ENCODE data around the gene CLK2.

CLK2 gene

DNA sequence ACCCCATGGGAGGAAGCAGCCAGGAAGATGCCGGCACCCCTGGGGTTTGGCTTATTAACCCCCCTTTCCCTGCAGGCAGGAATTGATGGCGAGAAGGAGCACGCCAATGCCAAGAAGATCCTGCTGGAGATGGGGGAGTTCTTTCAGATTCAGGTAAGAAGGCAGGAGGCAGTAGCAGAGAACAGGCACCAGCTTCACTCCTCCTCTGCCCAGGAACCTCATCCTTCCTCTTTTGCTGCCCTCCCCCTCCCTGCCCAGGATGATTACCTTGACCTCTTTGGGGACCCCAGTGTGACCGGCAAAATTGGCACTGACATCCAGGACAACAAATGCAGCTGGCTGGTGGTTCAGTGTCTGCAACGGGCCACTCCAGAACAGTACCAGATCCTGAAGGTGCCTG, 46.2 kb upstream of the CLK2 start:
- TF ChIP-seq, protein P1, sequence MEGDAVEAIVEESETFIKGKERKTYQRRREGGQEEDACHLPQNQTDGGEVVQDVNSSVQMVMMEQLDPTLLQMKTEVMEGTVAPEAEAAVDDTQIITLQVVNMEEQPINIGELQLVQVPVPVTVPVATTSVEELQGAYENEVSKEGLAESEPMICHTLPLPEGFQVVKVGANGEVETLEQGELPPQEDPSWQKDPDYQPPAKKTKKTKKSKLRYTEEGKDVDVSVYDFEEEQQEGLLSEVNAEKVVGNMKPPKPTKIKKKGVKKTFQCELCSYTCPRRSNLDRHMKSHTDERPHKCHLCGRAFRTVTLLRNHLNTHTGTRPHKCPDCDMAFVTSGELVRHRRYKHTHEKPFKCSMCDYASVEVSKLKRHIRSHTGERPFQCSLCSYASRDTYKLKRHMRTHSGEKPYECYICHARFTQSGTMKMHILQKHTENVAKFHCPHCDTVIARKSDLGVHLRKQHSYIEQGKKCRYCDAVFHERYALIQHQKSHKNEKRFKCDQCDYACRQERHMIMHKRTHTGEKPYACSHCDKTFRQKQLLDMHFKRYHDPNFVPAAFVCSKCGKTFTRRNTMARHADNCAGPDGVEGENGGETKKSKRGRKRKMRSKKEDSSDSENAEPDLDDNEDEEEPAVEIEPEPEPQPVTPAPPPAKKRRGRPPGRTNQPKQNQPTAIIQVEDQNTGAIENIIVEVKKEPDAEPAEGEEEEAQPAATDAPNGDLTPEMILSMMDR (IDR thresholded peaks at IDR 0.05; ENCODE audit: low read depth, low read length): no peak
- in situ Hi-C loops (cut with HindIII; ENCODE audit: low sequenced_read_pairs): no loop called here
- DNase-seq (ENCODE audit: low read depth, low spot score): no peak

DNA sequence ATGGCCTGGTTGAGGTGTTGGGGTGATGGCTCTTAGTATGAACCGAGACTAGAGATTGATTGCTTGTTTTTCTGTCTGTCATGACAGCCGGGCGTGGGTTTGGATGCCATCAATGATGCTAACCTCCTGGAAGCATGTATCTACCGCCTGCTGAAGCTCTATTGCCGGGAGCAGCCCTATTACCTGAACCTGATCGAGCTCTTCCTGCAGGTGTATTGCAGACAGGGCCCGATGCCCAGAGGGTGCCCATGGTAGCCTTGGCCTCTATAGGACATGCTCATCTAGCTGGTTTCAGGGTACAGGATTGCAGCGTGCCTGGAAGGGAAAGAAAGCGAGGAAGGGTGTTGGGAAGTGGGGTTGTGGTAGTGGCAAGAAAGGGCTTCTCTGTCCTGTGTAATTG, 44.8 kb upstream of the CLK2 start:
- in situ Hi-C loops (cut with HindIII; ENCODE audit: low sequenced_read_pairs): no loop called here
- TF ChIP-seq, protein P1 (IDR thresholded peaks at IDR 0.05; ENCODE audit: low read depth, low read length): no peak
- no peak for DNase-seq (ENCODE audit: low read depth, low spot score)
- no peak overlapping the region for H3K4me3 ChIP-seq (ENCODE audit: low read depth, low read length)

More for the DNA sequence above, 46.2 kb upstream of the CLK2 start:
- H3K4me3 ChIP-seq (ENCODE audit: low read depth, low read length): no peak overlapping the region

DNA sequence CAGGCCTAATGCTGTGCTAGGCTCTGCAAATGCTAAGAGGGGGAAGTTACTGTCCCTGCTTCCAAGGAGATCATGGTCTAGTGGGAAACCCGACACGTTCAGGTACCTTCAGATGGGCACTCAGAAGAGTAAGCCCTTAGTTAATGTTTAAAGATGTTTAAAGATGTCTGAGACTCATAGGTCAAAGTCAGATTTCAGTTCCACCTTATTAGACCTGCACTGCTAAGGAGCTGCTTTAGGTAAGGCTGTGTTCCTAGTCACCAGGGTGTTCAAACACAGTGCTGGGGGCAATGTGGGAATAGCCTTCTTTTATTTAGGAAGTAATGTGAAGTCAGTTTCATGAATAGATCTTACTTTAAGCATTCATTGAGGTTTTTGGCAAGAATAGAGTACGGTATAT, 43.6 kb upstream of the CLK2 start:
- no peak for DNase-seq (ENCODE audit: low read depth, low spot score)
- H3K4me3 ChIP-seq (ENCODE audit: low read depth, low read length): no peak overlapping the region
- in situ Hi-C loops (cut with HindIII; ENCODE audit: low sequenced_read_pairs): no loop called here
- TF ChIP-seq, protein P1 (IDR thresholded peaks at IDR 0.05; ENCODE audit: low read depth, low read length): no peak

DNA sequence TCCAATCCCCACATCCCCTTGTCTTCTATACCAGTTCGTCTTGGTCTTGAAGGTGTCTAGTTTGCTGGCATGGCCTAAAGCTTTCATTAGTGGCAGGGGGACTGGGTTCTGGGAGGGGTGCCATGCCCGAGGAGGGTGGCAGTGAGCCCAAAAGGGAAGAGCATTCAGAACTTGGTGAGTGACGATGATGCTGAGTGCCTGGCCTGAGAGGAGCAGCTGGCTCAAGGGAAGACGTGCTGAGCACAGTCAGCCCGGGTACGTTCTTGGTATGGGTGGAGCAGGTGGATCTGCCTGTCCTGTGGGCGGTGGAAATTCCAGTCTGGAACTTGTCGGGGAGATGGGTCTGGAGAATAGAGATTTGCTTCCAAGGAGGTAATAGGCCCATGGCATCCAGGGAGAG, 40.0 kb upstream of the CLK2 start:
- in situ Hi-C loops (cut with HindIII; ENCODE audit: low sequenced_read_pairs): no loop called here
- no peak for DNase-seq (ENCODE audit: low read depth, low spot score)
- TF ChIP-seq, protein P1 (IDR thresholded peaks at IDR 0.05; ENCODE audit: low read depth, low read length): no peak
- H3K4me3 ChIP-seq (ENCODE audit: low read depth, low read length): no peak overlapping the region

DNA sequence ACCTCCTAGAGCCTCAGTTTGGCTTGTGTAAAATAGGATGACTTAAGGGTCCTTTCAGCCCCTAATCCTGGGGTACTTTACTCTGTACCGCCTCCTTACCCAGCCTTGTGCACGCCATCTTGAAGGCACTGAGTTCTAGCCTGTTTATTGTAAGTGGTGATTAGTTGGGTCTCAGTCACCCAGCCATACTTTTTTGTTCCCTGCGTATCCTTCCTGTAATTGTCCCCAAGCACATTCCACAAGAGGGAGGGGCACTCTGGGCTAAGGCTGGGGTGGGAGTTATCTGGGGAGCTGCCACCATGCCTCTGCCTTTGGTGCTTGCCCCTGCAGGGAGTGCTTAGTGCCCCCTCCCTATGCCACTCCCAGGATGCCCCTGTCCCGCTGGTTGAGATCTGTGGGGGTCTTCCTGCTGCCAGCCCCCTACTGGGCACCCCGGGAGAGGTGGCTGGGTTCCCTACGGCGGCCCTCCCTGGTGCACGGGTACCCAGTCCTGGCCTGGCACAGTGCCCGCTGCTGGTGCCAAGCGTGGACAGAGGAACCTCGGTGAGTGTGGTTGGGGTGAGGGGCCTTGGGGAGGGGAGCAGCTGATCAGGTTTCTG, 36.2 kb upstream of the CLK2 start:
- TF ChIP-seq, protein P1 (IDR thresholded peaks at IDR 0.05; ENCODE audit: low read depth, low read length): no peak
- DNase-seq (ENCODE audit: low read depth, low spot score): peak; percentile 3
- H3K4me3 ChIP-seq (ENCODE audit: low read depth, low read length): peak overlapping the region; percentile 98
- in situ Hi-C loops (cut with HindIII; ENCODE audit: low sequenced_read_pairs): no loop called here

DNA sequence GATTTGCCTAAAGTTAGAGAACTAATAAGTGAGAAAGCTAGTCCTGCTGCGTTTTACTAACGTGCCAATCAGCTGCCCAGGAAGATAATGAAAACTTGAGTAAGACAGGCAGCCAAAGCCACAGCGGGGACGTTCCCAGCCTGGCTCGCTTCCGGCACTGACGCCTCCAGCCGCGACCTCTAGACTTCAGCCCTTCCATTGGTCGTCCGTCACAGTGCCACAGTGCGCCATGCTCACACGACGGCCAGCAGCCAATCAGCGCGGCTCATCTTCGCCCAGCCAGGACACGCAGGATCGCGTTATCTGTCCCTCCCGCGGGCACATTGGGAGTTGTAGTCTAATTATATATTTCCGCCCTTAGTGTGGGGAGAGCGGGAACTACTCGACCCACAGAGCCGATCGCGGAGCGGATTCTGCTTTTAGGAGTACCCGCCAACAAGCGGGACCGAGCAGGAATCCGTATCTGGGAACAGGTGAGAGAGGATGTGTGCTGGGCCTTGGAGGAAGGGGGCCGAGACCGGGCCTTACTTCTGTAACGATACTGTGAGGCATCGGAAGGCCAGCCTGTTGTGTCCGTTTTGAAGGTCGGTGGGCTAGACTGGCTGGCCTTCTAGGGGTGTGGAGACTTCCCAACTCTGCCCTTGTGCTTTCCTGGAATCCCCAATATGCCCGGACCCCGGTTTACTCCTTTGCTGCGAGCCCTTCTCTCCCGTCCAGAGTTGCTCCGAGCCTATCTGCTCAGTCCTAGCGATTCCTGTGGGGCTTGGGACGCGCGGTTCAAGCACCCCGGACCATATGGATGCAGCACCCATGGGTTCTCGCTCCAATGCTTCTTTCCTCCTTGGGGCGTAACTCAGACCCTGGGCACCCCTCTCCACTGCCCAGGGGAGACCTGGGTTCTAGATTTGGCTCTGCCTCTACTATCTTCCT, 35.5 kb upstream of the CLK2 start, which contains the start of gene FDPS:
FDPS (plus strand) TSS at position 374 of the 930 bp plus-strand sequence. CDS start 924 bp downstream, outside the sequence.
- in situ Hi-C loops (cut with HindIII; ENCODE audit: low sequenced_read_pairs): no loop called here
- TF ChIP-seq, protein P1 (IDR thresholded peaks at IDR 0.05; ENCODE audit: low read depth, low read length): no peak
- DNase-seq (ENCODE audit: low read depth, low spot score): peak; percentile 99
- H3K4me3 ChIP-seq (ENCODE audit: low read depth, low read length): peak within 1 kb of the TSS; percentile 98

Measured in astrocyte of the spinal cord (primary cell).